ENCODE data around the gene RASA3.
"Not testable (repeated sequence)": the region's sequence is repeated elsewhere in the genome, so short reads cannot be mapped to it uniquely, and the experiment has no call there.

The RASA3 gene

DNA sequence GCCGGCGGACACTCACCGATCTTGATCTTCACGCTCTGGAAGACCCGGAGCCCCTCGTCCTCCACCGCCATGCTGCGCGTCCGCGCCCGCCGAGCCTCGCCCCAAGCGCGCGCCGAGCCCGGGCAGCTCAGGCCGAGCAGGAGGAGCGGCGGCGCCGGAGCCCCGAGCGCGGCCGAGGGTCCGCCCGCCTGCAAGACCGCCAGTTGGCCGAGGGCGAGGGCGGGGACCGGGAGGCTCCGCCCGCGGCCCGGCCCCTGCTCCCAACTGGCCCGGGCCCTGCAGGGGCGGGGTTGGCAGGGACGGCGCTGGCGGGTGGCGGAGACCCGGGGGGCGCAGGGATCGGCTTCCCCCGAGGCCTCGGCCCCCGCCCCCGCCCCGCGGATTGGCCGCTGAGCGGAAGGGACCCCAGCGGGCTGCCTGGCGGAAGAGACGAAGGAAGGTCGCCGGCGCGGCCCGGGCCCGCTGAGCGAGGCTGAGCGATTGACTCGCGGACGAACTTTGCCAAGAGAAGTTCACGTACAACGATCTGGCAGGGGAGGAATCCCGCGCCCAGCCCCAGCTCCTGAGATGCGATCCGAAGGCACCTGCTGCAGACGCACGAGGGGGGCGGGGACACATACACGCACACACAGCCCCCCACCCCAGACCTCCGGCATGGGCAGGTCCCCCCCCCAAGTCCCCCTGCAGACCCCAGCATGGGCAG lies at the start of gene RASA3:
Gene RASA3 (minus strand): TSS at position 205 of the 703 bp plus-strand sequence. CDS start 134 bp downstream, at position 71.
- Histone ChIP-seq H3K36me3 (no peaks in the 10 kb centered on the region), H3K27me3 (peaks cover 34% of the 10 kb centered on the region), H3K27ac (peak within 1 kb of the TSS; percentile 87), H3K9me3 (no peaks in the 10 kb centered on the region), H3K4me1 (ENCODE audit: control insufficient read depth in 1 of 2, insufficient read depth in 1 of 2, low read depth in 1 of 2, low read length in 1 of 2) (peaks cover 43 to 47% of the 10 kb centered on the region in 2 experiments), H3K4me3 (ENCODE audit: low read depth in 1 of 2, low read length in 1 of 2) (peak within 1 kb of the TSS; percentile 84 to 87)
- no peak for TF ChIP-seq CTCF (IDR thresholded peaks at IDR 0.05)

DNA sequence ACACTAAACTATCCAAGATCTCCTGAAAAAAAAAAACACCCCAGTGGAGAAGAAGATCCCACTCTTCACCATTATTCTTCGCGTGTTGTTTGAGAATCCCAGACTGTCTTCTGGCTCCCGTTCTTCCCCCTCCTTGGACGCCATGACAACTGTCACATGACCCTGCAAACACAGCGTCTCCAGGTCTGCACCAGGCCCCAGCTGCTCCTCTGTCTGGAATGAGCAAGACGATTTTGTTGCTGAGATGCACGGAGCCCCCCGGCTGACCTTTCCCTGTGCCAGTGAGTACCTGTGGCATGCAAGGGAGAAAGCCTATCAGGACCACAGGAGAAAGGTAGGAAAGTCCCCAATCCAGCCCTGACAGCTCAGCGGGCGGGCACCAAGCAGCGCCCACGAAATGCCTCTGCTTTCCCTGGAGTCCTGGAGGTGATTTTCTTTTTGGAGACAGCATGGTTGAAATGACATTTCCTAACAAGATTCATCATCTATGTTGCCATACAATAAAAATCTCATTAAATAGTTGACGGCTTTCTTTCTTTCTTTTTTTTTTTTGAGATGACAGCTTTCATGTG lies 46.8 kb upstream of the RASA3 start, which contains the start of gene CFAP97D2:
Gene CFAP97D2 (plus strand): TSS at position 171 of the 572 bp plus-strand sequence. CDS start 74 bp downstream, at position 245.
- H3K36me3 ChIP-seq, result no peaks in the 10 kb centered on the region
- H3K4me3 ChIP-seq (ENCODE audit: low read depth in 1 of 2, low read length in 1 of 2), result no peak within 1 kb of the TSS
- H3K27ac ChIP-seq, result no peak within 1 kb of the TSS
- H3K27me3 ChIP-seq, result peaks cover 11% of the 10 kb centered on the region
- no peaks in the 10 kb centered on the region for H3K9me3 ChIP-seq
- no peaks in the 10 kb centered on the region for H3K4me1 ChIP-seq (ENCODE audit: control insufficient read depth in 1 of 2, insufficient read depth in 1 of 2, low read depth in 1 of 2, low read length in 1 of 2)
- TF ChIP-seq CTCF (IDR thresholded peaks at IDR 0.05), result no peak

DNA sequence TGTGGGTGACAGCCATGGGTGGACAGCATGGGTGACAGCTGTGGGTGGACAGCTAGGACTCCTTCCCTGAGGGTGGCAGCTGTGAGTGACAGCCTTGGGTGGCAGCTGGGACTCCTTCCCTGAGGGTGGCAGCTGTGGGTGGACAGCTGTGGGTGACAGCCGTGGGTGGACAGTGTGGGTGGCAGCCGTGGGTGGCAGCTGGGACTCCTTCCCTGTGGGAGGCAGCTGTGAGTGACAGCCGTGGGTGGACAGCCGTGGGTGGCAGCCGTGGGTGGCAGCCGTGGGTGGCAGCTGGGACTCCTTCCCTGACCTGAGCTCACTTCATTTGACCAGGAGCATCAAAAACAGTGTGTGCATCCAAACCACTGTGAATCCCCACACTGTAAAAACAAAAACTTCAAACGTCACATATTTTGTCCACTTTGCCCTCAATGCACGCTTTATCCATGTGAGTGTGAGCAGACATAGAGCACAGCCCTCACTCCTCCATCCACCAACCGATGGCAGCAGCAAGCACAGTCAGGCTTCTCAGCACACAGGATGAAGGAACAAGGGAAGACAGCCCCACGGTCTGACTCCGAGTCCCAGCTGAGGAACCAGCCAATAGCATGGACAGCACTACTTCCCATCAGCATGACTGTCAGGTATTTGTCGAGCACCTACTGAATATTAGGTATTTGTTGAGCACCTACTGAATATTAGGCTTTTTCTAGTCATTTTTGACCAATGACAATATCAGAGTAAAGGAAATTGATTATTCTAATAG lies 45.0 kb upstream of the RASA3 start:
- H3K36me3 ChIP-seq, result no peaks in the 10 kb centered on the region
- H3K27ac ChIP-seq, result no peak overlapping the region
- no peak for TF ChIP-seq CTCF (IDR thresholded peaks at IDR 0.05)
- H3K9me3 ChIP-seq, result peaks cover 4% of the 10 kb centered on the region
- H3K4me1 ChIP-seq (ENCODE audit: control insufficient read depth in 1 of 2, insufficient read depth in 1 of 2, low read depth in 1 of 2, low read length in 1 of 2), result no peaks in the 10 kb centered on the region
- no peak overlapping the region for H3K4me3 ChIP-seq (ENCODE audit: low read depth in 1 of 2, low read length in 1 of 2)
- H3K27me3 ChIP-seq, result peaks cover 11% of the 10 kb centered on the region

GRCh38 chr13:114176359-114176902 lies 44.0 kb upstream of the RASA3 start:
- not testable (repeated sequence) for H3K9me3 ChIP-seq; H3K4me3 ChIP-seq (ENCODE audit: low read depth in 1 of 2, low read length in 1 of 2); H3K36me3 ChIP-seq; H3K27ac ChIP-seq; H3K4me1 ChIP-seq (ENCODE audit: control insufficient read depth in 1 of 2, insufficient read depth in 1 of 2, low read depth in 1 of 2, low read length in 1 of 2)
- H3K27me3 ChIP-seq, result peaks cover 11% of the 10 kb centered on the region

DNA sequence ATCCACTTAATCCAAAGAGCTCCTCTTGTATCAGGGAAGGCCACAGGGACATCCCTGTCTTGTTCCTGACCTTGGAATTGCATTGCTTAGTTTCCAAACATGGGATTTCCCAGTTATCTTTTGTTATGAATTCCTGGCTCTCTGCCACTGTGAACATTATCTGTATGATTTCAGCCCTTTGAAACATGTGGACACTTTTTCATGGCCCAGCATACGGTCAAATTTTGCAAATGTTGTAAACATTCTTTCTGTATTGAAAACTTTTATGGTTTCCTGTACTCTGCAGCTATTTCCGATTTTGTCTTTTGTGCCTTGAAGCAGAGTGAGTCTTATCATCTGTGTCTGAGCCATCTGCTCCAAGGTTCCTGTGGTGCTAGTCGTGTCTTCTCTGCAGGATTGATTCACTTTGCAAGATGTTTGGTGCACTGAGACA lies 42.1 kb upstream of the RASA3 start:
- Histone ChIP-seq H3K4me1 (ENCODE audit: control insufficient read depth in 1 of 2, insufficient read depth in 1 of 2, low read depth in 1 of 2, low read length in 1 of 2) (no peaks in the 10 kb centered on the region), H3K36me3 (no peaks in the 10 kb centered on the region), H3K9me3 (peaks cover 4% of the 10 kb centered on the region), H3K27me3 (peaks cover 11% of the 10 kb centered on the region), H3K27ac (no peak overlapping the region), H3K4me3 (ENCODE audit: low read depth in 1 of 2, low read length in 1 of 2) (no peak overlapping the region)
- no peak for TF ChIP-seq CTCF (IDR thresholded peaks at IDR 0.05)
